ENCODE results near the gene RAB37.

The RAB37 gene

DNA sequence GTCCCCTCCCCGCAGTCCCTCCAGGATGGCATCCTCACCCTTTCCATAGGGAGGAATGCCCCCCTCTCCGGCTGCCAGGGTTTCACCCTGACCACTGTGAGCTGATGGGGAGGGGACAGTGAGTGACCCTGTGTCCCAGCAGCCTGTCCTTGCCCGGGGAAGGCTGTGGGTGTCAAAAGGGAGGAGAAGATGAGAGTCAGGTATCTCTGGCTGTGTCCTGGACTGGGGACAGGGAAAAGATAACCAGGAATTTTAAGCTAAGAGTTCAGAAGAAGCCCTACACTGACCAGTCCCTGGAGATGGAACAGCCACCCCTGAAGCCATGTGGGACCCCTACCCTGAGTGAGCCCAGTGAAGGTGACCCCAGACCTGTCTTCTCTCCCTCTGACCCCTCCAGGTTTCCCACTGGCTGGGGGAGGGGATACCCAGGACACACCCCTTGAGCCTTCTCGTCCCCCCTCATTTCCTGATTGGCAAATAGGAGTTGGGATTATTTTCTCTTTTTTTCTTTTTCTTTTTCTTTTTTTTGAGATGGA is 27.8 kb downstream of the RAB37 start:
- DNase-seq = no peak

DNA sequence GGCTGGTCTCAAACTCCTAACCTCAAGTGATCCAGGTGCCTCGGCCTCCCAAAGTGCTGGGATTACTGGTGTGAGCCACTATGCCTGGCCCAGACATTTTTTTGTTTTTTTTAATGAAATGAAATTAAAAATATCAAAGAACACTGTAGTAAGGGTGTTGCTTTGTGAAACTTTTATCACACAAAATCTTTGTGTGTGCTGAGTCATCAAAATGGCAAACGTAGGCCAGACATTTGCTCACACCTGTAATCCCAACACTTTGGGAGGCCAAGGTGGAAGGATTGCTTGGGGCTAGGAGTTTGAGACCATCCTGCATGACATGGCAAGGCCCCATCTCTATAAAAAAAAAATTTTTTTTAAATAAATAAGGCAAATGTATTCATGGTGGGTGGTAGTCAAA is 29.4 kb downstream of the RAB37 start:
- no peak for DNase-seq

GRCh38 chr17:74767111-74767516 is 30.1 kb downstream of the RAB37 start:
- no peak for DNase-seq

GRCh38 chr17:74768069-74768762 is 31.2 kb downstream of the RAB37 start:
- DNase-seq = no peak

- DNase-seq = no peak
Measured at GRCh38 chr17:74768763-74769114, 31.7 kb downstream of the RAB37 start.

GRCh38 chr17:74769266-74769855 is 32.3 kb downstream of the RAB37 start:
- DNase-seq = no peak

- DNase-seq = no peak
Measured at GRCh38 chr17:74769856-74770497, 32.9 kb downstream of the RAB37 start.

- no peak for DNase-seq
Measured at GRCh38 chr17:74770498-74771318, 33.7 kb downstream of the RAB37 start.

- no peak for DNase-seq
Measured at GRCh38 chr17:74771319-74771914, 34.4 kb downstream of the RAB37 start.

DNA sequence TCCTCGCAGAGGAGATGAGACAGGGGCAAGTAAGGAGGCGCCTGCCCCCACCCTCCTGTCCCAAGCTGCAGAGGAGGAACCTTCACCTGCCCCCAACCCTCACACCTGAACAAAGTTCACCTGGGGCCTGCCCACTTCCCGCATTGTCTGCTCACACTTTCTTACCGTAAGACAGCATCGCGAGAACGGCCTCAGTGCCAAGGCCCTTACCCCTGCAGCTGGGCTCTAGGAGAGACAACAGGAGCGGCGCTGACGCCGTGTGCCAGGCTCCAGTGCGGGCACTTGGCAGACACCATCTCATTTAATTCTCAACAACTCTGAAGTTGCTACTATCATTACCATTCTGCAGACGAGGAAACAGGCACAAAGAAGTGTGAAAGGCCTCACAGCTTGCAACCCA is 35.0 kb downstream of the RAB37 start:
- no peak for DNase-seq

GRCh38 chr17:74773414-74773813 is 36.4 kb downstream of the RAB37 start:
- DNase-seq = no peak

DNA sequence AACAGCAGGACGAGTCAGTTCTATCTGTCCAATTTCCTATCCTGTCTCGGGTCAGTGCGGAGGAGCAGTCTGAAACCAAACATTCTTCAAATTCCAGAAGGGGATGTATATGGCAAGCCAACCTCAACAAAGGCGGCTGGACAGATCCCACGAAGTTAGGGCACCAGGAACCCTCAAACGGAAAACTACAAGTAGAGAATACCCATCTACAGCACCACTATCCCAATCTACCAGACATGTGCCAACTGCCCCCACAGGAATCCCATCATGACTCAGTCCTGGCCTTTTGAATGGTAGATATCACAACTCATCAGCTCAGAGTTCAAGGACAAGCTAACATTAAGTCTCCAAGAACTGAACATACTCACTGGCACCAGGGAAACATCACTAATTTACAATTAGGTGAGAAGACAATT is 36.8 kb downstream of the RAB37 start:
- DNase-seq = no peak

GRCh38 chr17:74775409-74776043 is 38.5 kb downstream of the RAB37 start:
- DNase-seq = no peak

DNA sequence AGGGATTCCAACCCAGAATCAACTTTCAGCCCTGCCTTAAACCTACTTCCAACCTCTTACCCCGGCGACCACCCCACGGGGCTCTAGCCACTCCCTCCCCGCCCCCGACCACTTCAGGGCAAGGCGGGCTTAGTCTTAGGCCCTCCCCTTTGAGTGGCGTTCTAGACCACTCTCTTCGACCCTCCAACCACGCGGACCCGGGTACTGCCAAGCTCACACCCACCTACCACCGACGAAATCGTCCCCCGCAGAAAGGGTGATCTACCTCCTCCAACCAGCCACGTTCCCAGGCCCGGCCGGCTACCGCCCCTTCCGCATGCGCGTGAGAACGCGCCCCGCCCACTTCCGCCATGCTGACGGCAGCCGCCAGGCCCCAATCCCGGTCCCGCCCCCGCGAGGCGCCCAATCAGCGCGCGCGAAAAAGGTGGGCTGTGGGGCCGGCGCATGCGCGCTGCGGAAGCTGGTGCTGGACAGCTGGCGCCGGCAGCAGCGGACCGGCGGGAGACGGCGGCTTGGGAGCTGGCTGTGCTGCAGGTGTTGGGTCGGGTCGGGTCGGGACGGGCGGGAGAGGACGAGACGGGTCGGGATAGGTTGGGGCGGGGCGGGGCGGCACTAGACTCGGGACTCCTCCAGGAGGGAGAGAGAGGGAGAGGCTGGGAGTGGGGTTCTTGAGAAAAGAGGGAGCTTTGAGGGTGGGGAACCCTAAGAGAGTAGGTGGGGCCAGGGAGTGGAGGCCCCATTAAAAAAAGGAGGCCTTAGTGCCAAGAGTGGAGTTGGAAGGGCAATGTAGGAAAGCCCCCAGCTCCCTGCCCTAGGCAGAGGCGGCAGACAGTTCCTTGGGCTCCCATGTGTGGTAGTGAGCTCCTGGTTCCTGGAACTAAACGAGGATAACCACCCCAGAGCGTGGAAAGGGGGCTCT is 39.2 kb downstream of the RAB37 start, which contains the start of gene NAT9:
Gene NAT9, minus strand, starts transcription at position 302 of the 919 bp plus-strand sequence. CDS start 647 bp downstream, outside the sequence.
- peak; percentile 49 for DNase-seq

- DNase-seq = no peak
Measured at GRCh38 chr17:74776990-74777389, 39.9 kb downstream of the RAB37 start.

DNA sequence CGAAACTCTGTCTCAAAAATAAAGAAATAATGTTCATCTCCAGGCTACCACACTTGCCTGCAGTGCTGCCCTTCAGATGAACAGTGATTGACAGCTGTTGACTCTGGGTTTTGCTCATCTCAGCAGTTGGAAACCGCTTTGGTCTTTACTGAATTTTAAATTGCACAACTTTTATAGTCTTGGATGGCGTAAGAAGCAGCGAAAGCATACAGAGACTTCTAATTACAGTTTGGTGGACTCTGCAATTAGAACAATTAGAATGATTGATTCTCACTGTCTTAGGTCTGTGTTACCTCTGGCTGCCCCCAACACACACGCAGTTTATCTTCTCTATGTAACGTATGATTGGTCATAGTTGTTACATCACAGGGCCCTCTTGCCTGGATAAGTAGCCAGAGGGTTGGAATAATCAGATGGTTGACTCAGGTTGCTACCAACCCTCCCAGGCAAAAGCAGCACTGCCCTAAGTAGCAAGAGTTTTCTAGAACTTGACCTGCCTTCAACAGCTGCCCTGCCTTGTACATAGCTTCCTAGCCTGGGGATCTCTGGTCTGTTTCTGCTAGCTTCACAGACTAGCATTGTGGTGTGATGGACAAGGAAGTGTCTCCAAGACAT is 41.0 kb downstream of the RAB37 start:
- no peak for DNase-seq

DNA sequence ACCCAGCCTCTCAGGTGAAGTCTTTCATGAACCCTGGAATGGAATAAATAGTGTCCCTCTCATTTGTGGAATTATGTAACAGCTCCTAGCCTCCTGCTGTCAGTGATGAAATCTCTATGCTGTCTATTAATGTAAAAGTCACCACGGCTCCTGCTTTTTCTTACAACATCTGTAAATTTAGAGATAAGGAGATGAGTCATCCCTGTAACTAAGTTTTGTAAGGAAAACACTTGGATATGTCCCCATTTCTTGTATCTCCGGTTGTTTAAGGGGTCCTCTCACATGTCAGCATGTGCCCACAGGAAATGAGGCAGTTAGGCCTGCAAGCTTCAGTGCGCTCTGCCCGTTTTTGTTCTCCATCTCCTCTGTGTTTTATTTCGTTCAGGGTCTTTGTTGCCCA is 41.9 kb downstream of the RAB37 start:
- no peak for DNase-seq

GRCh38 chr17:74779501-74779900 is 42.4 kb downstream of the RAB37 start:
- no peak for DNase-seq

DNA sequence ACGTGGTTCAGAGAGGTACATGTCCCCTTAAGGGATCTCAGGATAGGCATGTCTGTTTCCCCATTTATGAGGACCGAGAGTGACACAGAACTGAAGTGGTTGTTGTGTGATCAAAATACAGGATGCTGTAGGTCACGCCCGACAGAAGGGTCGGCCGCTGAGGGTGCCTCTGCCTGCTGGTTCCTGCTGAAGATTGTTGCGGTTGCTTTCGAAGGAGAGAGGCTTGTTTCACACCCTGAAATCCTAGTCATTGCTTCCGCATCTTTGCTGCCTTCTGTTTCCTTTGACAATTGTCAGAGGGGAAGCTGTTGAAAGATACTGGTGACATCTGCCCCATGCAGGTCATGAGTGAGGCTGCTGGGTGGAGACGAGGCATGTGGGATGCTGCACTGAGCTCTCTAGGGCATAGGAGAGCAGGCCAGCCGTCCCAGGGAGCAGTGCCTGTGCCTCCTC is 42.9 kb downstream of the RAB37 start:
- DNase-seq = no peak

DNA sequence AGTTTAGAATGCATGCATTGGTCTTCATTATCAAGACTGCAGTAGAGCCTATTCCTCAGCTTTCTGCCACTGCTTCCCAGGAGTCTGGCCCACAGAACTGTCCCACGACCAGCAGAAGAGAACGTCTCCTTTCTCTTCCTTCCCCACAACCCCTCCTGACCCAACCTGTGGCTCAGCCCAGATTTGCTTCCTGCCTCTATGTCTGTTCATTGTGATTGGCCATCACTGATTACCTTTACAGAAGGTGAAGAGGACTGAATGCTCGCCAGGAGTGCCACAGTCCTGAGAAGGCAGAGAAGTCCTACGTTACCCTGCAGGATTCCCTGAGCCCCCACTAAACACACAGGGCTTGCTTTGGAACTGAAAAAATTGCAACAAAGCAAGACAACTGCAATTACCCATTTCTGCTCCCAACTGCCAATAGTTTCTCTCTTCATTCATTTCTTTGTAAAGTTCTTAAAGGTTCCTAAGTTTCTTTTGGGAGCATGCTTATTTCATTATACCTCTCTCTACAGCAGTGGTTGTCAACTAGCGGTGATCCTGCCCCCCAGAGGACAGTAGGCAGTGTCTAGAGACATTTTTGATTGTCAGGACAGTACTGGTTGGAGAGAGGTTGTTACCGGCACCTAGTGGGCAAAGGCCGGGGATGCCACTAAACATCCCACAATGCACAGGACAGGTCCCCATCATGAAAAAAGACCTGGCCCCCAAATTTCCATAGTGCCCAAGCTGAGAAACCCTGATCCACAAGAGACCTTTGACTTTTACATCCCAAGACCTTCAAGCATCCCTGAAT is 43.6 kb downstream of the RAB37 start:
- DNase-seq = no peak
